AG04450 (cell line): Measurements from ENCODE around the gene KRT35. TPM values are rescaled to one million over a fixed set of nuclear protein-coding genes. Genes with fewer than 3 reads are reported as not detected.

Experiments
- CTCF ChIA-PET: fragments of 300-600, 350-600 bp; formaldehyde crosslinking; extraction: SDS; loops from one replicate; lab custom pipeline; 2022; ENCODE audit warnings: antibody characterized with exemption, inconsistent platforms; lab: Charles Lee
- POLR2A ChIA-PET: fragments of 350-600 bp; formaldehyde crosslinking; extraction: SDS; loops from one replicate; lab custom pipeline; 2021; ENCODE audit warnings: antibody characterized with exemption, inconsistent platforms; lab: Yijun Ruan, JAX
- DNase-seq: peaks from one replicate; pipeline ENCODE4 v3.0.0-alpha.2; 2011; ENCODE audit warnings: low read depth, low spot score
- H3K27ac ChIP-seq: one replicate; pipeline ENCODE4 v1.5.1; 2012; ENCODE audit warnings: low read depth, low read length, control low read depth
- H3K27me3 ChIP-seq: one replicate; pipeline ENCODE4 v1.6.0; 2012; ENCODE audit warnings: low read length; ENCODE audit not compliant: control insufficient read depth, insufficient read depth
- H3K4me3 ChIP-seq: 2 replicates; pipeline ENCODE4 v1.5.1; 2011; ENCODE audit warnings: mild to moderate bottlenecking, low read depth, low read length, control low read depth
- H3K9me3 ChIP-seq: 2 replicates; pipeline ENCODE4 v1.5.1; 2012; ENCODE audit warnings: low read length; ENCODE audit not compliant: control insufficient read depth, insufficient read depth
- CTCF ChIP-seq: IDR thresholded peaks from 2 replicates; pipeline ENCODE4 v1.5.1; 2011; ENCODE audit warnings: low read depth, low read length, control low read depth, inconsistent platforms
- polyA plus RNA-seq: library from polyadenylated mRNA; depleted of rRNA; stranded (reverse); fragments of >200 nt; gene quantifications from 2 replicates; pipeline ENCODE4 v1.2.3, GENCODE V29; 2011

KRT35 gene
- polyA plus RNA-seq, 1 experiment, result not detected

DNA sequence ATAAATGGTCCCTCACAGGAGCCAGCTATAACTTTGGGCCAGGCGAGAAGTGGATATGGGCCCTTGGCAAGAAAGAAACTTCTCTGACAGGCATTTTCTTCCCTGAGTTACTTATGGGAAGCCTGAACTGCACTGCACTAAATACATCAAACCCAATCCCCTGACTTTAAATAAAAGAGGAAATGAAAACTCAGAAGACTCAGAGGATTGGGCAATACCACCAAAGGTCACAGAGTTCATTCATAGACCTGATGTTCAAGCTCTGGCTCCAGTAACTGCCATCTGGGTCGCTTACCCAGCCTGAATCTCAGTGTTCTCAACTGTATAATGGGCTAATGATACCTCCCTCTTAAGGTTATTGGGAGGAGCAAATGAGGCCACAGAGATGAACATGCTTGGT, 815 bp downstream of the KRT35 start:
- ChIA-PET CTCF (interaction anchor here (0.8 kb wide), 1 partner anchor 69 kb away, joined by 4 read pairs; no protein-coding TSS in a partner anchor), POLR2A (no interaction called here)
- H3K4me3 ChIP-seq, result no peak overlapping the region
- H3K27me3 ChIP-seq, result no peaks in the 10 kb centered on the region
- no peaks in the 10 kb centered on the region; the same call in 1 of the 2 replicates for H3K9me3 ChIP-seq
- H3K27ac ChIP-seq, result no peak overlapping the region
- DNase-seq, result no peak
- no peak for TF ChIP-seq CTCF

- CTCF ChIA-PET, result no interaction called here
- POLR2A ChIA-PET, result no interaction called here
- H3K4me3 ChIP-seq, result no peak overlapping the region
Observed at GRCh38 chr17:41478237-41478636, 2.7 kb downstream of the KRT35 start.

DNA sequence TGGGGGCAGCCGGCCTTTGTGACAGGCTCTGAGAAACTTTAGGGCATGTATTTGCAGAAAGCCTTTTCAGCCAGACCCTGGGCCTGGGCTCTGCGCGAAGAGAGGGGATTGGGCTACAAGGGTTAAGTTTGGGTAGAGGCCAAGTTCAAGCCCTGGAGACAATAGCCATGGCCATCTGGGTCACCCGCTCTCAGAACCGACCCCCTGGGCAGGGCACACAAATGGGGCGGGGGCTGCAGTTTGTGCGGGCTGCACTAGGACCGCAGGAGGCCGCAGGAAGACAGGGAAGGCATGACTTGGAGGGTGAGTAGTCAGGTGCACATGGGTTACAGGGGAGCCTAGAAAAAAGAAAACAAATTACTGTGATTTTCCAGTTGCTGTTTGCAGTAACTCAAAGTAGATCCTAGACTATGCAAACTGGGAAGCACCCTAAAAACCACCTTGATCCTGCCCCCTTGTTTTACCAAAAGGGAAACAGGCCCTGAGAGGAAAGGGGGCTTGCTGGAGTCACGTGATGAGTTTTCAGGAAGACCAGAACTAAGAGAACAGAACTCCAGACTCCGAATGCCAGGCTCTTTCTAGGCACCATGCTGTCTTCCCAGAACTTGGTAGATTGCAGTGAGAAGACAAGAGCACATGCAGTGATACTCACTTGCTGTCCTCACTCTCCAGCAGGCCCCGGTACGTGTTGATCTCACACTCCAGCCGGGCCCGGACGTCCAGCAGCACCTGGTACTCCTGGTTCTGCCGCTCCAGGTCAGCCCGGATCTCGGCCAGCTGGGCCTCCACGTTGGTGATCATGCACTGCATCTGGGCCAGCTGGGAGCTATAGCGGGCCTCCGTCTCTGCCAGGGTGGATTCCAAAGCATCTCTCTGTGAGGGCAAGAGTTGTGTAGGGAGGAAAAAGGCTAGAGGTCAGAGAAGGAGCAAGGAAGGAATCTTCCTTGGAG, 3.8 kb downstream of the KRT35 start:
- ChIA-PET POLR2A (no interaction called here), CTCF (no interaction called here)
- Histone ChIP-seq H3K27me3 (peaks cover under 1% of the 10 kb centered on the region), H3K4me3 (no peak overlapping the region), H3K9me3 (peaks cover 5% of the 10 kb centered on the region), H3K27ac (no peak overlapping the region)
- TF ChIP-seq CTCF, result no peak
- DNase-seq, result no peak

More at GRCh38 chr17:41478237-41478636, 2.7 kb downstream of the KRT35 start:
- no peak for DNase-seq
- no peak for TF ChIP-seq CTCF
- Histone ChIP-seq H3K27me3 (no peaks in the 10 kb centered on the region), H3K9me3 (no peaks in the 10 kb centered on the region; the same call in none of the 2 replicates), H3K27ac (no peak overlapping the region)

DNA sequence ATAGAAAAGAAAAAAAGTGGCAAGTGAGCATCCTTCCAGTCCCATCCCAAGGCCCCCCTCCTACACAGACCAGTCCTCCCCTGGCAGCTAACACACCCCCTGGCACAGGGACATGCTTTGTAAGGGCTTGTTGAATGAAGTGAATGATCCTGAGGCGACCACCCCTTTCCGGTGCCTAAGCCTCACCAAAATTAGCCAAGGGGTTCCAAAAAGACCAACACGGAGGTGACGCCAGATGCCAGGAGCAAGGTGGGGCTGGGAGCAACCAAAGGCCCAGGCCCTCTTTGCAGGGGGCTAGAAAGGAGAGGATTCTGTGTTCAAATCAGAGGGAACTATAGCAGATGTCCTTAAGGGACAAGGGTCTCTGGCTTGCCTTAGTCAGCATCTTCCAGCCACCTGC, 5.5 kb downstream of the KRT35 start:
- no peak for TF ChIP-seq CTCF
- Histone ChIP-seq H3K4me3 (no peak overlapping the region), H3K27me3 (peaks cover 5% of the 10 kb centered on the region), H3K27ac (no peak overlapping the region), H3K9me3 (peaks cover 9% of the 10 kb centered on the region)
- ChIA-PET POLR2A (no interaction called here), CTCF (no interaction called here)
- no peak for DNase-seq

- H3K9me3 ChIP-seq, result peaks cover 9% of the 10 kb centered on the region
- CTCF ChIA-PET, result no interaction called here
- peaks cover 5% of the 10 kb centered on the region for H3K27me3 ChIP-seq
- TF ChIP-seq CTCF, result no peak
- POLR2A ChIA-PET, result no interaction called here
- no peak overlapping the region for H3K27ac ChIP-seq
- H3K4me3 ChIP-seq, result no peak overlapping the region
- no peak for DNase-seq
Observed at GRCh38 chr17:41474863-41475262, 6.1 kb downstream of the KRT35 start.
